PFSK-1 (cell line): ENCODE results near the gene PHLDB1.

Experiments
- FOXP2 ChIP-seq: optimal IDR thresholded peaks from 2 replicates; pipeline ENCODE3; 2011; ENCODE audit warnings: borderline replicate concordance, control low read depth, inconsistent platforms; ENCODE audit not compliant: insufficient read depth; ENCODE audit errors: extremely low read length, extremely low read depth
- POLR2AphosphoS5 ChIP-seq: IDR thresholded peaks from 2 replicates; pipeline ENCODE4 v1.6.1; 2012; ENCODE audit warnings: low read depth, mild to moderate bottlenecking, control low read depth, low read length, moderate library complexity
- SIN3A ChIP-seq: IDR thresholded peaks from 2 replicates; pipeline ENCODE4 v1.6.1; 2012; ENCODE audit warnings: mild to moderate bottlenecking, low read length, moderate library complexity, borderline replicate concordance; ENCODE audit not compliant: insufficient read depth
- TAF1 ChIP-seq: IDR thresholded peaks from 2 replicates; pipeline ENCODE4 v1.6.1; 2012; ENCODE audit warnings: low read length, control low read depth, borderline replicate concordance; ENCODE audit not compliant: insufficient read depth
- TF ChIP-seq, protein P1 (sequence below), 2 experiments: IDR thresholded peaks; 2 replicates each; pipeline versions ENCODE4 v1.6.1 to v1.8.0; 2011 to 2012; ENCODE audit warnings: low read depth in 2 of 2, low read length in 2 of 2, control low read depth in 1 of 2, inconsistent platforms in 1 of 2, mild to moderate bottlenecking in 1 of 2, moderate library complexity in 1 of 2; ENCODE audit not compliant: insufficient read depth in 1 of 2

PHLDB1 gene

GRCh38 chr11:118696673-118697226, 89.3 kb downstream of the PHLDB1 start:
- no peak for TF ChIP-seq SIN3A

GRCh38 chr11:118697346-118697745, 89.9 kb downstream of the PHLDB1 start:
- TF ChIP-seq POLR2AphosphoS5, result no peak
- no peak for TF ChIP-seq FOXP2
- no peak for TF ChIP-seq TAF1
- TF ChIP-seq, protein P1, sequence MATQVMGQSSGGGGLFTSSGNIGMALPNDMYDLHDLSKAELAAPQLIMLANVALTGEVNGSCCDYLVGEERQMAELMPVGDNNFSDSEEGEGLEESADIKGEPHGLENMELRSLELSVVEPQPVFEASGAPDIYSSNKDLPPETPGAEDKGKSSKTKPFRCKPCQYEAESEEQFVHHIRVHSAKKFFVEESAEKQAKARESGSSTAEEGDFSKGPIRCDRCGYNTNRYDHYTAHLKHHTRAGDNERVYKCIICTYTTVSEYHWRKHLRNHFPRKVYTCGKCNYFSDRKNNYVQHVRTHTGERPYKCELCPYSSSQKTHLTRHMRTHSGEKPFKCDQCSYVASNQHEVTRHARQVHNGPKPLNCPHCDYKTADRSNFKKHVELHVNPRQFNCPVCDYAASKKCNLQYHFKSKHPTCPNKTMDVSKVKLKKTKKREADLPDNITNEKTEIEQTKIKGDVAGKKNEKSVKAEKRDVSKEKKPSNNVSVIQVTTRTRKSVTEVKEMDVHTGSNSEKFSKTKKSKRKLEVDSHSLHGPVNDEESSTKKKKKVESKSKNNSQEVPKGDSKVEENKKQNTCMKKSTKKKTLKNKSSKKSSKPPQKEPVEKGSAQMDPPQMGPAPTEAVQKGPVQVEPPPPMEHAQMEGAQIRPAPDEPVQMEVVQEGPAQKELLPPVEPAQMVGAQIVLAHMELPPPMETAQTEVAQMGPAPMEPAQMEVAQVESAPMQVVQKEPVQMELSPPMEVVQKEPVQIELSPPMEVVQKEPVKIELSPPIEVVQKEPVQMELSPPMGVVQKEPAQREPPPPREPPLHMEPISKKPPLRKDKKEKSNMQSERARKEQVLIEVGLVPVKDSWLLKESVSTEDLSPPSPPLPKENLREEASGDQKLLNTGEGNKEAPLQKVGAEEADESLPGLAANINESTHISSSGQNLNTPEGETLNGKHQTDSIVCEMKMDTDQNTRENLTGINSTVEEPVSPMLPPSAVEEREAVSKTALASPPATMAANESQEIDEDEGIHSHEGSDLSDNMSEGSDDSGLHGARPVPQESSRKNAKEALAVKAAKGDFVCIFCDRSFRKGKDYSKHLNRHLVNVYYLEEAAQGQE (IDR thresholded peaks at IDR 0.05; ENCODE audit: insufficient read depth in 1 of 2, low read depth in 2 of 2, low read length in 2 of 2), result no peak
- no peak for TF ChIP-seq SIN3A

DNA sequence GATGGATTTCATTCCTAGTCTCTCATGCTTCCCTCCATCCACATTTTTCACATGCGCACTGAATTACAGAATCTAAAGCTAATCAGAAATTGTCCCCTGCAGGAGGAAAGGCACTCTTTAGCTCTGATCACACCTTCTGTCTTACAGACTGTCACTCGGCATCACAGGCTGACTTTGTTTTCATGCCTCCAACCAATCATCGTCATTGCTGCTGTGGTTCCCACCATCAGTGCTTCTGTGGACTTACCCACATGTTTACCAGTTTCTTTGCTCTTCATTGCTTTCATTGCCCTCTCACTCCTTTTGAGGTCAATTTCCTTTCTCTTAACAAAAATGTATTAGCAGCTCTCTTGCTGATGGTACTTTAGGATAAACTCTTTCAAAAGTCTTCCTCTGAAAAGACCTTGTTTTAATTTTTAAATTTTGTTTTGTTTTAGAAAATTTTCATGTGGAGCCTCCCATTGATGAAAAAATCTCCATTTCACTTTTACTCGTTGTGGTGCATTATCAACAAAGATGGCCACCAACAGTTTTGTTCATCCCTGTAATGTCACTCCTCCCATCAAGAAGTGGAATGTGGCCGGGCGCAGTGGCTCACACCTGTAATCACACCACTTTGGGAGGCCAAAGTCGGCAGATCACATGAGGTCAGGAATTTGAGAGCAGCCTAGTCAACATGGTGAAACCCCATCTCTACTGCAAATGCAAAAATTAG, 92.2 kb downstream of the PHLDB1 start:
- TF ChIP-seq, protein P1 (IDR thresholded peaks at IDR 0.05; ENCODE audit: insufficient read depth in 1 of 2, low read depth in 2 of 2, low read length in 2 of 2), result no peak
- TF ChIP-seq TAF1 (no peak), SIN3A (no peak), POLR2AphosphoS5 (no peak), FOXP2 (no peak)

DNA sequence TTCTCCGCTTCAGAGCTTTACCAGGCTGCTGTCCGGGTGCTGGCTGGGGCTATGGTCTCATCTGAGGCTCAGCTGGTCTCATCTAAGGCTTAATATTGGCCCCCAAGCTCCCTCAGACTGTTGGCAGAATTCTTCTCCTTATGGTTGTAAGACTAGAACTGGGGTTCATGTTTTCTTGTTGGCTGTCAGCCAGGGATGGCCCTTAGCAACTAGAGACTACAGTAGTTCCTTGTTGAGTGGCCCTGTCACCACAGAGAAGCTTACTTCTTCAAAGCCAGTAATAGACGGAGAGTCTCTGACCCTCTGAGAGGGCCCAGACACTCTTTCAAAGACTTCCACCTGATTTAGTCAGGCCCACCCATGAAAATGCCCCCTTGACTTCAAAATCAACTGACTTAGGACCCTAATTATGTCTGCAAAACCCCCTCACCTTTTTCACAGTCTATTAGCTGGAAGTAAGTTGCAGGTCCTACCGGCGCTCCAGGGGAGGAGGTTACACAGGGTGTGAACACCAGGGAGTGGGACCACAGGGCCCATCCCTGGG, 96.2 kb downstream of the PHLDB1 start:
- no peak for TF ChIP-seq TAF1
- TF ChIP-seq, protein P1 (IDR thresholded peaks at IDR 0.05; ENCODE audit: insufficient read depth in 1 of 2, low read depth in 2 of 2, low read length in 2 of 2), result peak in 1 of 2 experiments; percentile 43; a peak in 1 of 4 replicates

GRCh38 chr11:118705111-118705741, 97.8 kb downstream of the PHLDB1 start:
- TF ChIP-seq POLR2AphosphoS5 (no peak), FOXP2 (no peak), SIN3A (no peak), TAF1 (no peak)
- TF ChIP-seq, protein P1 (IDR thresholded peaks at IDR 0.05; ENCODE audit: insufficient read depth in 1 of 2, low read depth in 2 of 2, low read length in 2 of 2), result no peak
